Measurements from ENCODE around the gene PRPSAP2.

DNA sequence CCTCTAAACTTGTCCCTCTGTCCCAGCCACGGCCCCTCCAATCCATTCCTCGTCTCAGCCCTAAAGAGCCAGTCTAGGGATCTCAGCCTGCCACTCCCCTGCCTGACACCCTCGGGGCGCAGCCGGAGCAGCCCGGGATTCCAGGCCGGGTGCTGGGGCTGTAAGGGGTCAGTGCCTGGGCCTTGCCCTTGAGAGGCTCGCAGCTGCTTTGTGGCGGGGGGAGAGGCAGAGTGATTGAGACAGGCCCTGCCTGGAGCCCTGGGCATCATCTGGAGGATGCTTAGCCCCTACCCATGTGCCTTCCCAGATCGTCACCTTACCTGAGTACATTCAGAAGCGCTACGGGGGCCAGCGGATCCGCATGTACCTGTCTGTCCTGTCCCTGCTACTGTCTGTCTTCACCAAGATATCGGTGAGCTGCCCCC is 102.3 kb downstream of the PRPSAP2 start:
- TF ChIP-seq EZH2 (IDR thresholded peaks at IDR 0.05), result no peak
- TF ChIP-seq, protein P1, sequence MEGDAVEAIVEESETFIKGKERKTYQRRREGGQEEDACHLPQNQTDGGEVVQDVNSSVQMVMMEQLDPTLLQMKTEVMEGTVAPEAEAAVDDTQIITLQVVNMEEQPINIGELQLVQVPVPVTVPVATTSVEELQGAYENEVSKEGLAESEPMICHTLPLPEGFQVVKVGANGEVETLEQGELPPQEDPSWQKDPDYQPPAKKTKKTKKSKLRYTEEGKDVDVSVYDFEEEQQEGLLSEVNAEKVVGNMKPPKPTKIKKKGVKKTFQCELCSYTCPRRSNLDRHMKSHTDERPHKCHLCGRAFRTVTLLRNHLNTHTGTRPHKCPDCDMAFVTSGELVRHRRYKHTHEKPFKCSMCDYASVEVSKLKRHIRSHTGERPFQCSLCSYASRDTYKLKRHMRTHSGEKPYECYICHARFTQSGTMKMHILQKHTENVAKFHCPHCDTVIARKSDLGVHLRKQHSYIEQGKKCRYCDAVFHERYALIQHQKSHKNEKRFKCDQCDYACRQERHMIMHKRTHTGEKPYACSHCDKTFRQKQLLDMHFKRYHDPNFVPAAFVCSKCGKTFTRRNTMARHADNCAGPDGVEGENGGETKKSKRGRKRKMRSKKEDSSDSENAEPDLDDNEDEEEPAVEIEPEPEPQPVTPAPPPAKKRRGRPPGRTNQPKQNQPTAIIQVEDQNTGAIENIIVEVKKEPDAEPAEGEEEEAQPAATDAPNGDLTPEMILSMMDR (IDR thresholded peaks at IDR 0.05 in 2 of 3, conservative IDR thresholded peaks at IDR 0.05 in 1 of 3; ENCODE audit: borderline replicate concordance in 1 of 3, insufficient read depth in 1 of 3, low read depth in 2 of 3, low read length in 2 of 3), result no peak
- TF ChIP-seq SRF (IDR thresholded peaks at IDR 0.05; ENCODE audit: low read depth), result no peak
- no peak for TF ChIP-seq FOSL1 (IDR thresholded peaks at IDR 0.05; ENCODE audit: low read depth)
- TF ChIP-seq, protein P2, sequence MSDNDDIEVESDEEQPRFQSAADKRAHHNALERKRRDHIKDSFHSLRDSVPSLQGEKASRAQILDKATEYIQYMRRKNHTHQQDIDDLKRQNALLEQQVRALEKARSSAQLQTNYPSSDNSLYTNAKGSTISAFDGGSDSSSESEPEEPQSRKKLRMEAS (IDR thresholded peaks at IDR 0.05), result no peak
- TF ChIP-seq SIN3A (IDR thresholded peaks at IDR 0.05; ENCODE audit: low read depth), result no peak
- no peak for TF ChIP-seq ZFX (IDR thresholded peaks at IDR 0.05)

Measured in HCT116 (cell line).